Osteocyte (in vitro differentiated cells): ENCODE data around the gene CHST1. TPM values are rescaled to one million over a fixed set of nuclear protein-coding genes. Genes with fewer than 3 reads are reported as not detected.

Experiments
- DNase-seq: peaks from one replicate; pipeline ENCODE4 v3.0.0; 2021; ENCODE audit warnings: mixed read lengths; ENCODE audit not compliant: unreplicated experiment; ENCODE audit errors: extremely low spot score
- H3K27ac Mint-ChIP-seq: one replicate; pipeline ENCODE4 v1.8.0; 2021; ENCODE audit warnings: mild to moderate bottlenecking, mixed read lengths; ENCODE audit not compliant: unreplicated experiment
- H3K27me3 Mint-ChIP-seq: one replicate; pipeline ENCODE4 v1.8.0; 2021; ENCODE audit warnings: mixed read lengths; ENCODE audit not compliant: unreplicated experiment
- H3K36me3 Mint-ChIP-seq: one replicate; pipeline ENCODE4 v1.8.0; 2021; ENCODE audit warnings: mixed read lengths; ENCODE audit not compliant: unreplicated experiment
- H3K4me1 Mint-ChIP-seq: one replicate; pipeline ENCODE4 v1.8.0; 2021; ENCODE audit warnings: mixed read lengths; ENCODE audit not compliant: unreplicated experiment
- H3K4me3 Mint-ChIP-seq: one replicate; pipeline ENCODE4 v1.8.0; 2021; ENCODE audit warnings: mild to moderate bottlenecking, moderate library complexity, mixed read lengths; ENCODE audit not compliant: unreplicated experiment
- H3K9me3 Mint-ChIP-seq: one replicate; pipeline ENCODE4 v1.8.0; 2021; ENCODE audit warnings: mixed read lengths; ENCODE audit not compliant: unreplicated experiment
- microRNA-seq: library from miRNA; unstranded; fragments of <30 nt; microRNA quantifications from one replicate; pipeline ENCODE4 v1.1.0, GENCODE V29; 2020; ENCODE audit not compliant: unreplicated experiment
- total RNA-seq: library from RNA; stranded (reverse); gene quantifications from 2 replicates; pipeline ENCODE4 v1.2.1, GENCODE V29; 2021
- TF ChIP-seq, protein P1 (sequence below): fragments of 200-600 bp; sonication (generic); IDR thresholded peaks from 2 replicates; pipeline ENCODE4 v1.5.0; 2021; ENCODE audit warnings: antibody characterized with exemption, mild to moderate bottlenecking, moderate library complexity

CHST1 gene
- total RNA-seq, 1 donor from 2014 or later, result 0.67 TPM

DNA sequence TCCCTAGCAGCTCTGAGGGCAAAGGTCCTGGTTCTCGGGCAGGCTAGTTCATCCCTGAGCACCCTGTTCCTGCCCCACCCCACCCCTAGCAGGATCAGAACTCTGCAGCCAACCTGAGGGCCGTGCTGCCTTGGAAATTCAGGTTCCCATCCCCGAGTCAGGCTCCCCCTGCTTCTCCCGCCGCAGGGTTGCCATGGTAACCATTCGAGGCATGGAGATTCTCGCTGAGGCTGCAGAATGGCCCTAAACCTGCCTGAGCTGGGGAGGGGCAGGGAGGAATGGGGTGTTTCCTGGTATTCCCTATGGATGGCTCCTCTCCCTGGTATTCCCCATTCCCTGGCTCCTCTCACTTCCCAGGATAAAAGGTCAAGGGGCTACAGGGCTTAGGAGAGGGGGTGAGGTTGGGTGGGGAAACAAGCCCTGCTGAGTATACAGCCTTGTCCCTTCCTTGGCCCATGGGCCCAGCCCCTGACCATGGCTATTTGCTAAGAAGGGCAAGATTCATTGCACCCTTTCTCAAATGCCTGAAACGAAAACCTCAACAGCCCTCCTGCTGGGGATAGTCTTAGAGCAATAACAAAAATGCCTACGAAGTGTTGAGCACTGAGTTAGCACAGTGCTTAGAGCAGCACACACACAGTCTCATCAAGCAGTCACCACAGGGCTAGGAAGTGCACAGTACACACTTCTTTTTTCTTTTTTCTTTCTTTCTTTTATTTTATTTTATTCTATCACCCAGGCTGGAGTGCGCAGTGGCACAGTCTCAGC lies 58.7 kb downstream of the CHST1 start:
- Mint-ChIP-seq H3K4me3 (no peak overlapping the region), H3K27me3 (peaks cover 35% of the 10 kb centered on the region)
- TF ChIP-seq, protein P1, sequence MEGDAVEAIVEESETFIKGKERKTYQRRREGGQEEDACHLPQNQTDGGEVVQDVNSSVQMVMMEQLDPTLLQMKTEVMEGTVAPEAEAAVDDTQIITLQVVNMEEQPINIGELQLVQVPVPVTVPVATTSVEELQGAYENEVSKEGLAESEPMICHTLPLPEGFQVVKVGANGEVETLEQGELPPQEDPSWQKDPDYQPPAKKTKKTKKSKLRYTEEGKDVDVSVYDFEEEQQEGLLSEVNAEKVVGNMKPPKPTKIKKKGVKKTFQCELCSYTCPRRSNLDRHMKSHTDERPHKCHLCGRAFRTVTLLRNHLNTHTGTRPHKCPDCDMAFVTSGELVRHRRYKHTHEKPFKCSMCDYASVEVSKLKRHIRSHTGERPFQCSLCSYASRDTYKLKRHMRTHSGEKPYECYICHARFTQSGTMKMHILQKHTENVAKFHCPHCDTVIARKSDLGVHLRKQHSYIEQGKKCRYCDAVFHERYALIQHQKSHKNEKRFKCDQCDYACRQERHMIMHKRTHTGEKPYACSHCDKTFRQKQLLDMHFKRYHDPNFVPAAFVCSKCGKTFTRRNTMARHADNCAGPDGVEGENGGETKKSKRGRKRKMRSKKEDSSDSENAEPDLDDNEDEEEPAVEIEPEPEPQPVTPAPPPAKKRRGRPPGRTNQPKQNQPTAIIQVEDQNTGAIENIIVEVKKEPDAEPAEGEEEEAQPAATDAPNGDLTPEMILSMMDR, result no peak

GRCh38 chr11:45605051-45605450 lies 60.4 kb downstream of the CHST1 start:
- H3K36me3 Mint-ChIP-seq, result no peaks in the 10 kb centered on the region
- H3K4me3 Mint-ChIP-seq, result no peak overlapping the region
- TF ChIP-seq, protein P1, result no peak
- peaks cover 40% of the 10 kb centered on the region for H3K27me3 Mint-ChIP-seq
- H3K27ac Mint-ChIP-seq, result no peak overlapping the region
- no peaks in the 10 kb centered on the region for H3K4me1 Mint-ChIP-seq
- H3K9me3 Mint-ChIP-seq, result no peaks in the 10 kb centered on the region
- DNase-seq, result no peak

More for the DNA sequence above, 58.7 kb downstream of the CHST1 start:
- Mint-ChIP-seq H3K4me1 (no peaks in the 10 kb centered on the region), H3K27ac (no peak overlapping the region), H3K9me3 (no peaks in the 10 kb centered on the region), H3K36me3 (no peaks in the 10 kb centered on the region)
- DNase-seq, result no peak

GRCh38 chr11:45603946-45604682 lies 61.3 kb downstream of the CHST1 start:
- Mint-ChIP-seq H3K27ac (no peak overlapping the region), H3K36me3 (no peaks in the 10 kb centered on the region), H3K27me3 (peaks cover 34% of the 10 kb centered on the region), H3K4me3 (no peak overlapping the region), H3K9me3 (no peaks in the 10 kb centered on the region), H3K4me1 (no peaks in the 10 kb centered on the region)
- TF ChIP-seq, protein P1, result no peak
- DNase-seq, result no peak

- no peak for DNase-seq
- Mint-ChIP-seq H3K27ac (no peak overlapping the region), H3K36me3 (no peaks in the 10 kb centered on the region), H3K4me1 (no peaks in the 10 kb centered on the region), H3K9me3 (no peaks in the 10 kb centered on the region), H3K27me3 (peaks cover 24% of the 10 kb centered on the region), H3K4me3 (no peak overlapping the region)
- TF ChIP-seq, protein P1, result no peak
These were observed 66.1 kb downstream of the CHST1 start for GRCh38 chr11:45599161-45599943.

Small RNAs within 50 kb of the gene (microRNA-seq; reads per million reads assigned to microRNA genes)
- gene MIR7154, result not detected

Other genes with a start within 250 kb of the CHST1 start
- 17.5 and 18.0 TPM in 2 replicates for gene SLC35C1, start 139.5 kb upstream of the CHST1 start, total RNA-seq
- gene CRY2, start 181.9 kb upstream of the CHST1 start, total RNA-seq, result 18.2 and 18.6 TPM in 2 replicates
- gene MAPK8IP1, start 220.0 kb upstream of the CHST1 start, total RNA-seq, result 9.8 and 10.1 TPM in 2 replicates
- gene FREY1, start 241.6 kb upstream of the CHST1 start, total RNA-seq, result 0.81 and 1.5 TPM in 2 replicates